HTR-8/SVneo (cell line): ENCODE measurements around the gene MYH8.
A peak's percentile ranks its signal among the peaks of the same experiment; 100 is the strongest.

Source experiments
- DNase-seq: peaks from one replicate; pipeline ENCODE4 v3.0.0; 2011; ENCODE audit warnings: low spot score, mixed read lengths; ENCODE audit not compliant: insufficient read length
- FAIRE-seq: peaks from 2 replicates; lab custom pipeline; 2011; peaks lifted over from hg19 to GRCh38; lab: Jason Lieb, UNC

Gene MYH8

DNA sequence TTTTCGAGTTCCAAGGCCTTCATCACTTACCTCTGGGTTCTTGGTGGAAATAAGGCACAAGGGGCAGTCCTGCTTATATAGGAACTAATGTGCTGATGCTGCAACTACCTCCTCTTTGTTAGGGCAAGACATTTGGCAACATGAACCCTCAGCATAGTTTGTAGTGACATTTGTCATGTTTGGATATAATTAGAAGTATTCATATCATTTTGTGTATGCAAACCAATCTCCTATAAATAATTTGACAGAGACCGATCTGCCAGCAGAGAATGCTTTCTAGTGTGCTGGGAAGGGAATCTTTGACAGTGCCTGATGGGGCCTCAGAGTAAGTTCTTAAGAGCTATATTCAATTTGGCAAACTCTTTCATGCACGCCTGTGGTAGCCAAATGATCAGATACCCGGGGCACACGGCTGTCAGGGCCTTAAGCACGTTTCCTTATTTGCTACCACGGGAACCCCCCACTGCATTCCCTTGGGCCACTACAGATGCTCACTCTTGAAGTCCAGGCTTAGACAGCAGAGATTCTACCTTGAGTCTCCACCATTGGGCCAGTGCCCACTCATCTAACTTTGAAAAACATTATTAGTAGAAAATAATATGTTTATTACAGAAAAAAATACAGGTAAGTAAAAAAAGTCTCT is at the start of gene MYH8:
MYH8 (minus strand) TSS at position 51 of the 643 bp plus-strand sequence. CDS start 1,723 bp downstream, outside the sequence.
- FAIRE-seq (no peak), DNase-seq (no peak)

DNA sequence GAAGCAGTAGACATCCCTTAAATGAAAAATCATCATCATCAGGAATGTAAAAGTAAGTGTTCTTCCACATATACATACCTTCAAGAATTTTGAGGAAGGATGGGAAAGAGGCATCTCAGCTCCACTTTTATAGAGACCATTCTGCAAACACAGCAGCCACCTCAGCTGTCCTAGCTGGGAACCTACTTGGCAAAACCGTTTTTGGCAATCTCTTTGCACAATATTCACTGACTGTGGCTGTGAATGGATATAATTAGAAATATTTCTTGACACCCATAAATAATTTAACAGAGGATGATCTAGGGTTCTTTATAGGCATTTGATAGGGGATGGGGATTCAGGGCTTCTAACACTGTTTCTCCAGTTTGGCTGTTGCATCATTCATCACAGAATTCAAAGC is 47.7 kb upstream of the MYH8 start, which contains the start of gene MYH4:
MYH4 (minus strand) TSS at position 101 of the 400 bp plus-strand sequence. CDS start 2,814 bp downstream, outside the sequence.
- FAIRE-seq: no peak
- no peak for DNase-seq

GRCh38 chr17:10463402-10463801 is 41.7 kb upstream of the MYH8 start:
- FAIRE-seq (no peak), DNase-seq (no peak)

DNA sequence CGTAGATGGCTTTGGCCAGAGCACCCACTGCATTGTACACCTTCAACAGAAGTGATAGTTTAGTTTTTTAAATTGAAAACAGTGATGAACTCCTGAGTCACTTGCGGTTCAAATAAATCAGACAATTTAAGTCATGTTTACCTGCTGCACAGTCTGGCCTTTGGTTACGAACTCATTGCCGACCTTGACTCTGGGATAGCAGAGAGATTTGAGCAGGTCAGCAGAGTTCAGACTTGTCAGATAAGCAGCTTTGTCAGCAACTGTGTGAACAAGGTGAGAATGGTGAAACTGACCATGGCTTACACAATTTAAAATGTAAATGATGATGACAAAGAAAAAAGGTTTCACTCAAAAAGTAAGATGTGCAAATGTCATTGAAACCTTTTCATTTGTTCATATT is 38.3 kb upstream of the MYH8 start:
- FAIRE-seq: no peak

DNA sequence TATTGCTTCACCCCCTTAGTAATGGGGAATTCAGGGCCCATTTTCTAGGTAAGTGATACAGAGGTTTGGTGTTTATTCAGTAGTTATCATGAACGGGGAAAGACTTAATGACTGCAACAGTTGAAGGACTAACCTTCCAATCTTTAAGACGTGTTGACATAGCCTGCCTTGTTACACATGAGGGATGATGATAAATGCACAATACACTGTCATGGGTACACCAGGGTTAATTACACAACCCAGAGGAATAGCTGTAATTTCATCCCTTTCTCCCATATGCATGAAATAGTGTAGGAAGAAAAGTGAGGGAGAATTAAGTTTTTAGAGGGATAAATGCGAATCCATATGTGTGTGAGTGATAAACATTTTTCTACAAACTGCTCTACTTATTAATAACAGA is 37.0 kb upstream of the MYH8 start:
- FAIRE-seq (no peak), DNase-seq (no peak)

More for the DNA sequence above, 38.3 kb upstream of the MYH8 start:
- DNase-seq: no peak

DNA sequence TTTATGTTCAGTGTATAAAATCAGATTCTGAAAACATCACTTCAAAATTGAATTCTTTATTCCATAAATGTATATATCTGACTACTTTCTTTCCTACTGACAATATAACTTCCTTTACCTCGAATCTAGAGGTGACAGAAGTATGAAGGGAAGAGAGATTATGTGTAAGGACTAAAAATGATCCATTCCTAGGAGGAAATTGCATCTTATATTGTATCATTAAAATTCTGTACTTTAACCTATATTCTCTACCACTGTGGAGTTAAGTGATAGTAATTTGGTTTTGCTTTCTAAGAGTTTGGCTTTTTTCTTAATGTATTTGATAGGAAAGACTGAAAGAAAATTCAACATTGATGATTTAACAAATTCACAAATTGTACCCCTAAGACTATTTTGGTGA is 36.2 kb upstream of the MYH8 start:
- no peak for FAIRE-seq
- DNase-seq: no peak

GRCh38 chr17:10447026-10447931 is 25.5 kb upstream of the MYH8 start:
- DNase-seq (no peak), FAIRE-seq (no peak)

GRCh38 chr17:10439816-10440215 is 18.1 kb upstream of the MYH8 start:
- FAIRE-seq (no peak), DNase-seq (no peak)

DNA sequence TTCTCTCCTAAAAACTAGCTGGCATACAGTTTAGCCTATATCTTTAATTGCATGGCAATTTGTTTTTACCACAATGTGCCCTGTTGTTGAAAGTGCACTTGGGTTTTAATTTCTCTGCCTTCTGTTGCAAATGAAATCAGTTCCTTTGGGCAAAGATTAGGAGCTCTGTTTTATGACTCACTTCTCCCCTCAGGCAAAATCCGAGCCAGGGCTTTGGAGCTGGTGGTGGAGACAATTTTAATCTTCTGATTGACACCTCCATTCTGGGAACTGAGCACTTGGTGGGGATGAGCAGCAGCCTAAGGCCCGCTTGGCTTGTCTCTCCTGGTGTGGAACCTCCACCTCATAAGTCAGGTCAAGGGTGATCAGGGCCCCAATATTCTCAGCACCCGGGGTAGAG is 13.3 kb upstream of the MYH8 start:
- no peak for FAIRE-seq
- DNase-seq: peak; percentile 5

GRCh38 chr17:10429421-10430045 is 7.8 kb upstream of the MYH8 start:
- peak; percentile 15 for DNase-seq
- no peak for FAIRE-seq

- FAIRE-seq (no peak), DNase-seq (no peak)
Observed at GRCh38 chr17:10428781-10429180, 7.0 kb upstream of the MYH8 start.

DNA sequence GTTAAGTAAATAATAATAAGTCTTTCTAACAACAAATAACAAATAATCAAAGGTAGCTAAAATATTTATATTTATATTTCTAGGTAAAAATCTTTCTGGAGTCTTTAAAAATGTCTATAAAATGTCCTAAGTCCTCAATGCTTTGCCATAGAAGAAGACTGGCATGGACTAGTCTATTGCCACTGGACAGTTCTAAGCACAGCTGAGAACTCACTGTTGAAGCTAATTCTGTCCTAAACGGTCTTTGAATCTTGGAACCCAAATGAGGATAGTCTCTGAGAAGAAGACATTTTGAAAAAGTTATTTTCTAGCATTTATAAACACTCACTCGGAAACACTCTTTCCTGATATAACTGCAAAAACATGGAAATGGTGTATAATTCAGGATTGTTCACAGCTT is 539 bp downstream of the MYH8 start:
- DNase-seq (no peak), FAIRE-seq (no peak)

DNA sequence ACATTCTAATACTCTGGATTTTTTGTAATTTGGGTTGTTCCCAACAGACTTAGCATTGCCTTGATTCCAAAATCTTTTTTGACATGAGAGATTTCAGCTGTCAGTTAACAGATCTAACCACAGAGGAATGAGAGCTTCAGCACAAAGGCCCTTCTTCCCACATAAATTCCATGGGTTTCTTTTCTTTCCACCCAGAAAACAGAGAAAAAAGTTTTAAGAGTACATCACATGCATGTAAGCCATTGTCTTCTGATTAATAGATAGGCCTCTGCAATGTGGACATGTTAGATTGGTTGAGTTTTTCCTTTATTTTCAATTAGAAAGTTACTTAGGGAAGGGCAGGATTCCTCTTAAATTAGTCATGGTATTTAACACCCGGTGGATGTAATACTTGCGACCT is 939 bp downstream of the MYH8 start:
- no peak for DNase-seq
- FAIRE-seq: no peak

DNA sequence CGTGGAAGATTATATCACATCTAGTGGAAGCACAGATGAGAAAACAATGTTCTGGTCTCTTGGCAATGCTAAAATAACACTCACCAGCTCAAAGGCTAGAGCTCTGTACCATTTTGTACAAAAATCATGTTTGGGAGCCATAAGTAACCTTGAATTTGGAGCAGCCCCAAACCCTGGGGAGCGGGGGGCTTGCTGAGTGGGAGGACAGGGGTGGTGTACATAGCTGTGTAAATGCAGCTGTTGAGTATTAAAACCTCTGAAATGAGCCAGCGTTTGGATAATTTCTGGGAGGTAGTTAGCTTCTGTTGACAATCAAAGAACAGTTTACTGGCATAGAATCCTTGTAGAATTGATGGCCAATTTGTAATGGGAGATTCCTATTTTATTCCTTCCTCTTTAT is 4.3 kb downstream of the MYH8 start:
- DNase-seq (no peak), FAIRE-seq (no peak)

GRCh38 chr17:10415161-10415560 is 6.6 kb downstream of the MYH8 start:
- FAIRE-seq (no peak), DNase-seq (no peak)

- FAIRE-seq: no peak
- DNase-seq: no peak
Observed at GRCh38 chr17:10403589-10403988, 18.2 kb downstream of the MYH8 start.

DNA sequence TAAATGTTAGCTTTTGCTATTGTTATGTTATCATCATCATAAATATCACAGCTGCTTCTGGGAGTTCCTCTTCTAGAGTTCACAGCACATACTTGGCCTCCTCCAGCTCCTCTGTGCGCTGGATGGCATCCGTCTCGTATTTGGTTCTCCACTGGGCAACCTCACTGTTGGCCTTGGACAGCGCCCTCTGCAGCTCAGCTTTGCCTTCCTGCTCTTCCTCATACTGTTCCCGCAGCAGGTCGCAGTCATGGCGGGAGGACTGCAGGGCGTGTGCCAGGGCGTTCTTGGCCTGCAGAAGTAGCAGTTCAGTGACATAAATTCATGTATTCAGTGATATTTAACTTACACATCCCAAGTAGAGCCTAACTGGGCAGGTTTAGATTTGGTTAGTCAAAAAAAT is 23.4 kb downstream of the MYH8 start:
- FAIRE-seq (no peak), DNase-seq (no peak)

GRCh38 chr17:10396524-10397163 is 25.1 kb downstream of the MYH8 start:
- DNase-seq (no peak), FAIRE-seq (no peak)

- FAIRE-seq (no peak), DNase-seq (no peak)
Observed at GRCh38 chr17:10394201-10394887, 27.4 kb downstream of the MYH8 start.

DNA sequence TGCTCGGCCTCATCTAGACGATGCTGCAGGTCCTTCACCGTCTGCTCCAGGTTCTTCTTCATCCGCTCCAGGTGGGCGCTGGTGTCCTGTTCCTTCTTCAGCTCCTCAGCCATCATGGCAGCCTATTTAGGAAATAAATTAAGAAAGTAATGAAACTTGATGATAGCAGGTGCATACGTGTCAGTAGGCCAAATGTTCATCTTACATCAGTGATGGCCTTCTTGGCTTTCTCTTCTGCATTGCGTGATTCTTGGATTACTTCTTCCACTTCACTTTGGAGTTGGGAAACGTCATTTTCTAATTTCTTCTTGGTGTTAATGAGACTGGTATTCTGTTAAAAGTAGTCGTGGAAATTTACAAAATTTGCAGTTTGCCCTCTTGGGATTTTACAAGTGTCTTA is 28.9 kb downstream of the MYH8 start:
- DNase-seq (no peak), FAIRE-seq (no peak)
